ENCODE data around the gene ELL. TPM values are rescaled to one million over a fixed set of nuclear protein-coding genes. Genes with fewer than 3 reads are reported as not detected.

Gene ELL
- total and polyA plus RNA-seq, 3 donors from 2014 or later: 48.0 to 76.1 (median 75.8) TPM

DNA sequence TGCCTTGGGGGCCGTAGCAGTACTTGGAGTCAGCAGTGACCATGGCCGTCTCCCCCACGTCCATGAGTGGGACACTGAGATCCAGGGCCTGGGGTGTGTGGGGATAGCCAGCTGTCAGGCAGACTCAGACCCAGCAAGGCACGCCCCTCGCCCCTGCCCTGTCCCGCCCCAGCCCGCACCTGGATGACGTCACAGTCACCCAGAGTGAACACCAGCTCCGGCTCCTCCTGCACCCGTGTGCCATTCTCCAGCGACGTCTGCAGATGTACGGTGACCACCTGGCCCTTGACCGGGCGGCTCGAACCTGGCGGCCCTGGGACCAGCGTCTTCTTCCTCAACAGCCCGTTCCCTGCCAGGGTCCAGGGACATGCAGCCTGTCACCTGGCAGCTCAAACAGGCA lies 17.5 kb upstream of the ELL start:
- Histone ChIP-seq H3K4me3 (no peak overlapping the region), H3K27ac (no peak overlapping the region), H3K27me3 (no peaks in the 10 kb centered on the region), H3K36me3 (ENCODE audit: low read depth, missing control alignments) (no peaks in the 10 kb centered on the region), H3K9me3 (no peaks in the 10 kb centered on the region), H3K4me1 (peaks cover 13% of the 10 kb centered on the region)
- intact Hi-C loops (cut with DNase I; ENCODE audit: low total_unique reads): no loop called here
- WGBS, 2 donors: 91 to 96% methylated on average over 16 to 17 of the region's 19 CpGs
- TF ChIP-seq, protein P1, sequence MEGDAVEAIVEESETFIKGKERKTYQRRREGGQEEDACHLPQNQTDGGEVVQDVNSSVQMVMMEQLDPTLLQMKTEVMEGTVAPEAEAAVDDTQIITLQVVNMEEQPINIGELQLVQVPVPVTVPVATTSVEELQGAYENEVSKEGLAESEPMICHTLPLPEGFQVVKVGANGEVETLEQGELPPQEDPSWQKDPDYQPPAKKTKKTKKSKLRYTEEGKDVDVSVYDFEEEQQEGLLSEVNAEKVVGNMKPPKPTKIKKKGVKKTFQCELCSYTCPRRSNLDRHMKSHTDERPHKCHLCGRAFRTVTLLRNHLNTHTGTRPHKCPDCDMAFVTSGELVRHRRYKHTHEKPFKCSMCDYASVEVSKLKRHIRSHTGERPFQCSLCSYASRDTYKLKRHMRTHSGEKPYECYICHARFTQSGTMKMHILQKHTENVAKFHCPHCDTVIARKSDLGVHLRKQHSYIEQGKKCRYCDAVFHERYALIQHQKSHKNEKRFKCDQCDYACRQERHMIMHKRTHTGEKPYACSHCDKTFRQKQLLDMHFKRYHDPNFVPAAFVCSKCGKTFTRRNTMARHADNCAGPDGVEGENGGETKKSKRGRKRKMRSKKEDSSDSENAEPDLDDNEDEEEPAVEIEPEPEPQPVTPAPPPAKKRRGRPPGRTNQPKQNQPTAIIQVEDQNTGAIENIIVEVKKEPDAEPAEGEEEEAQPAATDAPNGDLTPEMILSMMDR (IDR thresholded peaks at IDR 0.05): no peak
- no peak for TF ChIP-seq POLR2A (IDR thresholded peaks at IDR 0.05)
- DNase-seq: no peak

DNA sequence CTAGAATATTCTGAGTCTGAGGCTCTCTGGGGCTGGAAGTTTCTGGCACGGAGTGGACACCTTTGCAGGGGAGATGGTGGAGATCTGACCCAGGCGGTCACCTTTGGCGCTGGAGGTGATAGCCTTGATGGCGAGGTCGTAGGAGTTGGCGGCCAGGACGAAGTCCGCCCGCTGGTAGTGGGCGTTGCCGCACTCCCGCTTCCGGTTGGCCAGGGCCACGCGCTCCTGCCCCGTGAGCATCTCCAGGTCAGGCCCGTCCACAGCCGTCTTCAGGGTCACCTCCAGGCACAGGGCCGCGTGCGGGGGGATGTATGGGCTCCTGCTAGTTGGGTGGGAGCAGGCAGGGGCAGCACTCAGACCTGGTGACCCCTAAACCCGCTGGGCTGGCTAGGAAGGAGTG lies 16.2 kb upstream of the ELL start:
- no peak for TF ChIP-seq POLR2A (IDR thresholded peaks at IDR 0.05)
- TF ChIP-seq, protein P1 (IDR thresholded peaks at IDR 0.05): no peak
- no peak for DNase-seq
- H3K27me3 ChIP-seq: no peaks in the 10 kb centered on the region
- peaks cover 8% of the 10 kb centered on the region for H3K4me1 ChIP-seq
- H3K9me3 ChIP-seq: no peaks in the 10 kb centered on the region
- no peaks in the 10 kb centered on the region for H3K36me3 ChIP-seq (ENCODE audit: low read depth, missing control alignments)
- no peak overlapping the region for H3K4me3 ChIP-seq
- intact Hi-C loops (cut with DNase I; ENCODE audit: low total_unique reads): no loop called here
- WGBS, 2 donors: 87 to 88% methylated on average over 17 to 22 of the region's 22 CpGs
- no peak overlapping the region for H3K27ac ChIP-seq

DNA sequence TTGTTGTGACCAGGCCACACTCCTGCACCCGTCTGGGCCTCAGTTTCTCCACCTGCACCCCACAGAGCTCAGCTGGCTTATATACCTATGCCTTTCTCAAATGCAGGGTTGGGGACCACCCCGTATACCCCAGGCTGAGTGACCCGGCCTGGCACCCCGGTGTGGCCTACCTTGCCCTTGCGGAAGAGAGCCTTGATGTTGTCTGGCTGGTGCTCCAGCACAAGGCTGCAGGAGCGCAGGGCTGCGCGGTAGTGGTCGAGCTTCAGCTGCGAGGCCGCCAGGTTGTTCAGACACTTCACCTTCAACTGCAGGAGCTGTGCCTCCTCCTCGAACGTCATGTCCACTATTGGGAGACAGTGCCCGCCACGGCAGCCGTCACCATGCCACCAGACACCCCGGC lies 15.6 kb upstream of the ELL start:
- Histone ChIP-seq H3K27me3 (no peaks in the 10 kb centered on the region), H3K4me1 (peaks cover 6% of the 10 kb centered on the region), H3K27ac (no peak overlapping the region), H3K9me3 (no peaks in the 10 kb centered on the region), H3K36me3 (ENCODE audit: low read depth, missing control alignments) (no peaks in the 10 kb centered on the region), H3K4me3 (no peak overlapping the region)
- no peak for TF ChIP-seq POLR2A (IDR thresholded peaks at IDR 0.05)
- TF ChIP-seq, protein P1 (IDR thresholded peaks at IDR 0.05): no peak
- DNase-seq: no peak
- intact Hi-C loops (cut with DNase I; ENCODE audit: low total_unique reads): no loop called here
- WGBS, 2 donors: 89 to 94% methylated on average over 10 to 17 of the region's 17 CpGs

DNA sequence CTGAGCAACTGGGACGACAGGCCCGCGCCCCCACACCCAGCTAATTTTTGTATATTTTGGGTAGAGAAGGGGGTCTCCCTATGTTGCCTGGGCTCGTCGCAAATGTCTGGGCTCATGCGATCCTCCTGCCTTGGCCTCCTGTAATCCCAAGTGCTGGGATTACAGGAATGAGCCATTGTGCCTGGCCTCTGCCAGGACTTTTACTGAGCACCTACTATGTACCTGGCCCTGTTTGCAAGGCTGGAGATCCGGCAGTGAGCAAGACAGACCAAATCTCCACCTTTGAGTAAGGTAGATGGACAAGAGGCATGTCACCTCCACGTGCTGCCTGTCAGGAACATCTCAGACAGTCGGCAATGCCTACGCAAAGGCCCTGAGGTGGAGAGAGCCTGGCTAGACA lies 14.6 kb upstream of the ELL start:
- 89 to 92% methylated on average over 9 to 10 of the region's 10 CpGs for WGBS, 2 donors
- Histone ChIP-seq H3K4me3 (no peak overlapping the region), H3K27me3 (no peaks in the 10 kb centered on the region), H3K9me3 (no peaks in the 10 kb centered on the region), H3K36me3 (ENCODE audit: low read depth, missing control alignments) (no peaks in the 10 kb centered on the region), H3K4me1 (no peaks in the 10 kb centered on the region), H3K27ac (no peak overlapping the region)
- intact Hi-C loops (cut with DNase I; ENCODE audit: low total_unique reads): no loop called here
- TF ChIP-seq POLR2A (IDR thresholded peaks at IDR 0.05): no peak
- TF ChIP-seq, protein P1 (IDR thresholded peaks at IDR 0.05): no peak
- DNase-seq: no peak

DNA sequence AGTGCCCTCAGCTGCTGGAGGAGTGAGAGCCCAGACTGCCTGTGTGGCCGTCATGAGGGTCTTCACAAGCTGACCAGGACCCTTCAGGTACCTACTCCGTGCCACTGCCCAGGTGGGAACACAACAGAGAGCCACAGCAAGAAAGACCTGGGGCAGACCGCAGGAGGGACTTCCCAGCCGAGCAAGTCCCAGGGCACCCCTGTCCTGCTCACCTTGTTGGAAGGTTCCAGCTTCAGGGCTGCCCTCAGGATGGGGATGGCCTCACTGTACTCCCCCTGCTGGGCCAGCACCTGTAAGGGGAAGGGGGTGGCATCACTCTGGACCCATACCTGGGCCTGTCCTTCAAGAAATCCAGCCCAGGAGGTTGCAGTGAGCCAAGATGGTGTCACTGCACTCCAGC lies 11.2 kb upstream of the ELL start:
- intact Hi-C loops (cut with DNase I; ENCODE audit: low total_unique reads): no loop called here
- no peak for TF ChIP-seq POLR2A (IDR thresholded peaks at IDR 0.05)
- TF ChIP-seq, protein P1 (IDR thresholded peaks at IDR 0.05): no peak
- H3K9me3 ChIP-seq: no peaks in the 10 kb centered on the region
- no peak overlapping the region for H3K4me3 ChIP-seq
- WGBS, 2 donors: 100% methylated on average over 2 to 3 of the region's 4 CpGs
- DNase-seq: no peak
- no peaks in the 10 kb centered on the region for H3K36me3 ChIP-seq (ENCODE audit: low read depth, missing control alignments)
- no peaks in the 10 kb centered on the region for H3K4me1 ChIP-seq
- no peak overlapping the region for H3K27ac ChIP-seq
- H3K27me3 ChIP-seq: no peaks in the 10 kb centered on the region

Data from testis (tissue), 3 donors.